WTC11 (cell line): ENCODE data around the gene SLC25A39. TPM values are rescaled to one million over a fixed set of nuclear protein-coding genes. Genes with fewer than 3 reads are reported as not detected.

ENCODE experiments used
- ATAC-seq: fragments of 200-7000 bp; cut with Tn5 transposase; 2 replicates; pipeline ENCODE4 v1.10.0; 2021; ENCODE audit warnings: mild to moderate bottlenecking, moderate library complexity
- CTCF ChIA-PET: fragments of 300-600 bp; sonication (Branson Sonifier 250); formaldehyde crosslinking; loops from one replicate; lab custom pipeline; 2021; ENCODE audit warnings: antibody characterized with exemption; lab: Charles Lee
- POLR2A ChIA-PET: fragments of 350-600 bp; sonication (Branson Sonifier 250); formaldehyde crosslinking; loops from one replicate; lab custom pipeline; 2021; ENCODE audit warnings: antibody characterized with exemption; lab: Charles Lee
- DNase-seq: peaks from one replicate; pipeline ENCODE4 v3.0.0; 2021; ENCODE audit warnings: low spot score
- H3K27ac Mint-ChIP-seq: 2 replicates; pipeline ENCODE4 v1.8.0; 2021; ENCODE audit warnings: mixed read lengths
- H3K27me3 Mint-ChIP-seq: 2 replicates; pipeline ENCODE4 v1.8.0; 2021; ENCODE audit warnings: low read depth, mild to moderate bottlenecking, moderate library complexity, mixed read lengths
- H3K36me3 Mint-ChIP-seq: 2 replicates; pipeline ENCODE4 v1.8.0; 2021; ENCODE audit warnings: mixed read lengths
- H3K4me1 Mint-ChIP-seq: 2 replicates; pipeline ENCODE4 v1.8.0; 2022; ENCODE audit warnings: mixed read lengths
- H3K4me3 Mint-ChIP-seq: 2 replicates; pipeline ENCODE4 v1.8.0; 2021; ENCODE audit warnings: mild to moderate bottlenecking, moderate library complexity, mixed read lengths
- H3K9me3 Mint-ChIP-seq: 2 replicates; pipeline ENCODE4 v1.8.0; 2021; ENCODE audit warnings: mixed read lengths
- ATF2 ChIP-seq: sonication (generic); formaldehyde crosslinking; IDR thresholded peaks from 2 replicates; pipeline ENCODE4 v1.8.1; 2022; ENCODE audit warnings: low read depth, missing genetic modification reagents, borderline replicate concordance
- CBFB ChIP-seq: sonication (generic); formaldehyde crosslinking; IDR thresholded peaks from 2 replicates; pipeline ENCODE4 v1.8.1; 2022; ENCODE audit warnings: mild to moderate bottlenecking, low read depth, missing genetic modification reagents
- CREM ChIP-seq: sonication (generic); formaldehyde crosslinking; IDR thresholded peaks from 2 replicates; pipeline ENCODE4 v1.8.1; 2022; ENCODE audit warnings: mild to moderate bottlenecking, missing genetic modification reagents, moderate library complexity
- EMX1 ChIP-seq: fragments of 250-450 bp; sonication (Bioruptor Pico); IDR thresholded peaks from 2 replicates; pipeline ENCODE4 v1.8.0; 2021; ENCODE audit warnings: mild to moderate bottlenecking
- ERG ChIP-seq: fragments of 250-450 bp; sonication (Bioruptor Pico); IDR thresholded peaks from 2 replicates; pipeline ENCODE4 v1.8.0; 2021; ENCODE audit warnings: mild to moderate bottlenecking
- FOXJ3 ChIP-seq: sonication (generic); formaldehyde crosslinking; IDR thresholded peaks from 2 replicates; pipeline ENCODE4 v1.9.0; 2021; ENCODE audit warnings: missing genetic modification reagents, mild to moderate bottlenecking, borderline replicate concordance
- FOXK1 ChIP-seq: sonication (generic); formaldehyde crosslinking; IDR thresholded peaks from 2 replicates; pipeline ENCODE4 v1.8.0; 2022; ENCODE audit warnings: mild to moderate bottlenecking, moderate library complexity, missing genetic modification reagents
- FOXP1 ChIP-seq: sonication (generic); formaldehyde crosslinking; IDR thresholded peaks from 2 replicates; pipeline ENCODE4 v1.8.0; 2022; ENCODE audit warnings: missing genetic modification reagents, mild to moderate bottlenecking, moderate library complexity, borderline replicate concordance
- KAT7 ChIP-seq: sonication (generic); formaldehyde crosslinking; IDR thresholded peaks from 2 replicates; pipeline ENCODE4 v1.8.1; 2023; ENCODE audit warnings: missing genetic modification reagents, mild to moderate bottlenecking, borderline replicate concordance
- NR2C2 ChIP-seq: sonication (generic); formaldehyde crosslinking; IDR thresholded peaks from 2 replicates; pipeline ENCODE4 v1.8.0; 2022; ENCODE audit warnings: mild to moderate bottlenecking, missing genetic modification reagents
- RORB ChIP-seq: fragments of 250-450 bp; sonication (Bioruptor Pico); IDR thresholded peaks from 2 replicates; pipeline ENCODE4 v1.9.0; 2021; ENCODE audit warnings: mild to moderate bottlenecking
- SMAD3 ChIP-seq: sonication (generic); formaldehyde crosslinking; IDR thresholded peaks from 2 replicates; pipeline ENCODE4 v1.8.0; 2022; ENCODE audit warnings: missing genetic modification reagents, mild to moderate bottlenecking, borderline replicate concordance
- SMAD4 ChIP-seq: sonication (generic); formaldehyde crosslinking; IDR thresholded peaks from 2 replicates; pipeline ENCODE4 v1.8.0; 2022; ENCODE audit warnings: mild to moderate bottlenecking, missing genetic modification reagents
- SP1 ChIP-seq: sonication (generic); formaldehyde crosslinking; conservative IDR thresholded peaks from 2 replicates; pipeline ENCODE4 v1.8.1; 2022; ENCODE audit warnings: missing genetic modification reagents
- ZBTB21 ChIP-seq: sonication (generic); formaldehyde crosslinking; IDR thresholded peaks from 2 replicates; pipeline ENCODE4 v1.8.1; 2023; ENCODE audit warnings: mild to moderate bottlenecking, missing genetic modification reagents, borderline replicate concordance
- ZNF138 ChIP-seq: sonication (generic); formaldehyde crosslinking; conservative IDR thresholded peaks from 2 replicates; pipeline ENCODE4 v1.8.1; 2022; ENCODE audit warnings: mild to moderate bottlenecking, moderate library complexity, missing genetic modification reagents
- ZNF317 ChIP-seq: sonication (generic); formaldehyde crosslinking; IDR thresholded peaks from 2 replicates; pipeline ENCODE4 v1.8.1; 2023; ENCODE audit warnings: low read depth, mild to moderate bottlenecking, moderate library complexity, missing genetic modification reagents, borderline replicate concordance
- ZNF423 ChIP-seq: fragments of 250-450 bp; sonication (Bioruptor Pico); IDR thresholded peaks from 2 replicates; pipeline ENCODE4 v2.1.2; 2022; ENCODE audit warnings: mild to moderate bottlenecking, moderate library complexity
- ZNF671 ChIP-seq: fragments of 250-450 bp; sonication (Bioruptor Pico); IDR thresholded peaks from 2 replicates; pipeline ENCODE4 v1.8.0; 2021; ENCODE audit warnings: mild to moderate bottlenecking
- ZSCAN18 ChIP-seq: fragments of 250-450 bp; sonication (Bioruptor Pico); IDR thresholded peaks from 2 replicates; pipeline ENCODE4 v2.1.2; 2022; ENCODE audit warnings: mild to moderate bottlenecking, moderate library complexity
- total RNA-seq: library from RNA; stranded (reverse); gene quantifications from 3 replicates; pipeline ENCODE4 v1.2.3, GENCODE V29; 2021
- TF ChIP-seq, protein P1 (sequence below): sonication (generic); formaldehyde crosslinking; IDR thresholded peaks from 2 replicates; pipeline ENCODE4 v1.8.1; 2022; ENCODE audit warnings: mild to moderate bottlenecking, missing genetic modification reagents, moderate library complexity, borderline replicate concordance
- TF ChIP-seq, protein P2 (sequence below): sonication (generic); formaldehyde crosslinking; IDR thresholded peaks from 2 replicates; pipeline ENCODE4 v1.8.0; 2023; ENCODE audit warnings: missing genetic modification reagents
- TF ChIP-seq, protein P3 (sequence below): sonication (generic); formaldehyde crosslinking; conservative IDR thresholded peaks from 2 replicates; pipeline ENCODE4 v1.8.1; 2022; ENCODE audit warnings: mild to moderate bottlenecking, missing genetic modification reagents

SLC25A39 gene
- total RNA-seq, 1 experiment from 2014 or later, result 271 TPM

DNA sequence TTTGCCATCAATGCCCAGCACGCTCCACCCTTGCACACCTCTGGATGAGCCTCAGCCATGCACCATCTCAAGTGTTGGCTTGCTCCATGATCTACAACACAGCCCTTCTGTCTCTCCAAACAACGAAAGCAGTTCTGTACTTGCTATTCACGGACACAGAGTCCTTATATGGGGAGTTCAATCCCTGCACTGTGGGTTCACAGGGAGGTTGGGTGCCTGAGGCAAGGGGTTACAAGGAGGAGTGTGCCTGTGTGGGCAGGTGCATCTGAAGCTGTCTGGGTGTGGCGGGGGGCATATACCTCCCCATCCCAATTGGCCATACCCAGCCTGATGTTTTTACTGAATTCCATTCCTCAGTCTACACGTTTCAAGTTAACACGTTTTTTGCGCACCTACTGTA, 10.6 kb downstream of the SLC25A39 start:
- ATAC-seq (no peak), DNase-seq (no peak)
- H3K27me3 Mint-ChIP-seq, result peaks cover 37% of the 10 kb centered on the region
- CTCF ChIA-PET, result interaction anchor here (0.5 to 6.6 kb wide), 9 partner anchors 17 to 1089 kb away, joined by 3 to 77 read pairs (median 31); partner anchors contain the start of genes GRN and UBTF
- H3K9me3 Mint-ChIP-seq, result no peaks in the 10 kb centered on the region
- H3K36me3 Mint-ChIP-seq, result no peaks in the 10 kb centered on the region
- peak overlapping the region; percentile 58 for H3K4me3 Mint-ChIP-seq
- TF ChIP-seq, protein P1, sequence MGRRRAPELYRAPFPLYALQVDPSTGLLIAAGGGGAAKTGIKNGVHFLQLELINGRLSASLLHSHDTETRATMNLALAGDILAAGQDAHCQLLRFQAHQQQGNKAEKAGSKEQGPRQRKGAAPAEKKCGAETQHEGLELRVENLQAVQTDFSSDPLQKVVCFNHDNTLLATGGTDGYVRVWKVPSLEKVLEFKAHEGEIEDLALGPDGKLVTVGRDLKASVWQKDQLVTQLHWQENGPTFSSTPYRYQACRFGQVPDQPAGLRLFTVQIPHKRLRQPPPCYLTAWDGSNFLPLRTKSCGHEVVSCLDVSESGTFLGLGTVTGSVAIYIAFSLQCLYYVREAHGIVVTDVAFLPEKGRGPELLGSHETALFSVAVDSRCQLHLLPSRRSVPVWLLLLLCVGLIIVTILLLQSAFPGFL, result no peak
- TF ChIP-seq, protein P2, sequence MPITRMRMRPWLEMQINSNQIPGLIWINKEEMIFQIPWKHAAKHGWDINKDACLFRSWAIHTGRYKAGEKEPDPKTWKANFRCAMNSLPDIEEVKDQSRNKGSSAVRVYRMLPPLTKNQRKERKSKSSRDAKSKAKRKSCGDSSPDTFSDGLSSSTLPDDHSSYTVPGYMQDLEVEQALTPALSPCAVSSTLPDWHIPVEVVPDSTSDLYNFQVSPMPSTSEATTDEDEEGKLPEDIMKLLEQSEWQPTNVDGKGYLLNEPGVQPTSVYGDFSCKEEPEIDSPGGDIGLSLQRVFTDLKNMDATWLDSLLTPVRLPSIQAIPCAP (CRISPR knock-in tag), result no peak
- no peak for TF ChIP-seq ZNF423 (CRISPR knock-in tag)
- TF ChIP-seq SMAD4 (CRISPR knock-in tag), result no peak
- no peak for TF ChIP-seq ZSCAN18 (CRISPR knock-in tag)
- no peak for TF ChIP-seq NR2C2
- TF ChIP-seq FOXK1, result no peak
- no peak for TF ChIP-seq SP1 (CRISPR knock-in tag)
- no peak for TF ChIP-seq SMAD3 (CRISPR knock-in tag)
- no peak for TF ChIP-seq ZNF317 (CRISPR knock-in tag)
- TF ChIP-seq ATF2 (CRISPR knock-in tag), result no peak
- H3K27ac Mint-ChIP-seq, result no peak overlapping the region
- H3K4me1 Mint-ChIP-seq, result peaks cover 48% of the 10 kb centered on the region
- POLR2A ChIA-PET, result no interaction called here

- TF ChIP-seq EMX1 (CRISPR knock-in tag) (no peak), ZNF138 (no peak), CBFB (CRISPR knock-in tag) (no peak), FOXJ3 (no peak)
- TF ChIP-seq, protein P3, sequence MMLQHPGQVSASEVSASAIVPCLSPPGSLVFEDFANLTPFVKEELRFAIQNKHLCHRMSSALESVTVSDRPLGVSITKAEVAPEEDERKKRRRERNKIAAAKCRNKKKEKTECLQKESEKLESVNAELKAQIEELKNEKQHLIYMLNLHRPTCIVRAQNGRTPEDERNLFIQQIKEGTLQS (CRISPR knock-in tag), result no peak
Observed at GRCh38 chr17:44312396-44313104, 12.1 kb downstream of the SLC25A39 start.

GRCh38 chr17:44311562-44312181, 13.0 kb downstream of the SLC25A39 start:
- no peaks in the 10 kb centered on the region for H3K36me3 Mint-ChIP-seq
- DNase-seq (no peak), ATAC-seq (no peak)
- peaks cover 53% of the 10 kb centered on the region for H3K4me1 Mint-ChIP-seq
- ChIA-PET CTCF (interaction anchor here (1.0 to 3.2 kb wide), 4 partner anchors 34 to 101 kb away, joined by 3 to 14 read pairs (median 8); partner anchors contain the start of gene FAM171A2), POLR2A (interaction anchor here (0.5 kb wide), 1 partner anchor 65 kb away, joined by 5 read pairs; no protein-coding TSS in a partner anchor)
- peaks cover 34% of the 10 kb centered on the region for H3K27me3 Mint-ChIP-seq
- no peak overlapping the region for H3K4me3 Mint-ChIP-seq
- no peaks in the 10 kb centered on the region for H3K9me3 Mint-ChIP-seq
- no peak overlapping the region for H3K27ac Mint-ChIP-seq
- TF ChIP-seq ZNF671 (CRISPR knock-in tag), result no peak
- no peak for TF ChIP-seq ZBTB21 (CRISPR knock-in tag)
- no peak for TF ChIP-seq CREM (CRISPR knock-in tag)
- TF ChIP-seq KAT7 (CRISPR knock-in tag), result no peak
- TF ChIP-seq FOXP1 (CRISPR knock-in tag), result no peak
- no peak for TF ChIP-seq FOXJ3
- TF ChIP-seq RORB (CRISPR knock-in tag), result no peak
- TF ChIP-seq ERG, result no peak
- TF ChIP-seq SMAD3 (CRISPR knock-in tag), result no peak
- TF ChIP-seq, protein P2 (CRISPR knock-in tag), result no peak

More at GRCh38 chr17:44312396-44313104, 12.1 kb downstream of the SLC25A39 start:
- no peak for DNase-seq
- no peaks in the 10 kb centered on the region for H3K36me3 Mint-ChIP-seq
- H3K27ac Mint-ChIP-seq, result no peak overlapping the region
- no peaks in the 10 kb centered on the region for H3K9me3 Mint-ChIP-seq
- POLR2A ChIA-PET, result no interaction called here
- no peak for ATAC-seq
- peaks cover 44% of the 10 kb centered on the region for H3K4me1 Mint-ChIP-seq
- H3K4me3 Mint-ChIP-seq, result no peak overlapping the region
- CTCF ChIA-PET, result interaction anchor here (0.6 to 3.2 kb wide), 4 partner anchors 33 to 827 kb away, joined by 3 to 14 read pairs (median 3); no protein-coding TSS in a partner anchor
- peaks cover 35% of the 10 kb centered on the region for H3K27me3 Mint-ChIP-seq
